Smooth muscle cell (in vitro differentiated cells): ENCODE data around the gene TMEM132D. TPM values are rescaled to one million over a fixed set of nuclear protein-coding genes. Genes with fewer than 3 reads are reported as not detected.

Experiments used
- DNase-seq: peaks from one replicate; lab custom pipeline; 2025; ENCODE audit not compliant: unreplicated experiment; lab: John Stamatoyannopoulos, UW
- H2AFZ ChIP-seq: fragments of 200-600 bp; sonication (generic); 2 replicates; pipeline ENCODE4 v1.6.0; 2016; ENCODE audit warnings: antibody characterized with exemption, low read depth, mild to moderate bottlenecking
- H3F3A ChIP-seq: fragments of 200-600 bp; sonication (generic); 2 replicates; pipeline ENCODE4 v1.6.0; 2017; ENCODE audit warnings: antibody characterized with exemption, low read depth
- H3K27ac ChIP-seq: fragments of 200-600 bp; sonication (generic); 2 replicates; pipeline ENCODE4 v1.5.1; 2016; ENCODE audit warnings: low read depth, mild to moderate bottlenecking
- H3K27me3 ChIP-seq: fragments of 200-600 bp; sonication (generic); 2 replicates; pipeline ENCODE4 v1.6.1; 2016; ENCODE audit warnings: low read depth, mild to moderate bottlenecking
- H3K36me3 ChIP-seq: fragments of 200-600 bp; sonication (generic); 2 replicates; pipeline ENCODE4 v1.5.1; 2016; ENCODE audit warnings: low read depth
- H3K4me1 ChIP-seq: fragments of 200-600 bp; sonication (generic); 2 replicates; pipeline ENCODE4 v1.5.1; 2016; ENCODE audit warnings: low read depth
- H3K4me2 ChIP-seq: fragments of 200-600 bp; sonication (generic); 2 replicates; pipeline ENCODE4 v1.6.0; 2016; ENCODE audit warnings: mild to moderate bottlenecking
- H3K4me3 ChIP-seq: fragments of 200-600 bp; sonication (generic); 2 replicates; pipeline ENCODE4 v1.5.1; 2016; ENCODE audit warnings: mild to moderate bottlenecking
- H3K79me2 ChIP-seq: fragments of 200-600 bp; sonication (generic); 2 replicates; pipeline ENCODE4 v1.6.0; 2016; ENCODE audit warnings: low read depth, mild to moderate bottlenecking
- H3K9ac ChIP-seq: fragments of 200-600 bp; sonication (generic); 2 replicates; pipeline ENCODE4 v1.6.0; 2016; ENCODE audit warnings: low read depth
- H3K9me3 ChIP-seq: fragments of 200-600 bp; sonication (generic); replicated peaks from 2 replicates; pipeline ENCODE4 v1.5.1; 2016; ENCODE audit warnings: low read depth
- H4K20me1 ChIP-seq: fragments of 200-600 bp; sonication (generic); 2 replicates; pipeline ENCODE4 v1.6.0; 2016; ENCODE audit warnings: low read depth
- WGBS: methylation state at CpG from one replicate; pipeline ENCODE4 v1.1.7; 2016; ENCODE audit warnings: low lambda C conversion rate; 5-methylcytosine and 5-hydroxymethylcytosine counted together
- polyA plus RNA-seq: library from polyadenylated mRNA; unstranded; fragments of >200 nt; fragmentation: Nextera tagmentation; extraction: Ambion mirVana; gene quantifications from 2 replicates; pipeline ENCODE4 v1.2.1, GENCODE V29; 2016
- total RNA-seq: library from RNA; depleted of rRNA; stranded (reverse); fragments of >200 nt; gene quantifications from 2 replicates; pipeline ENCODE4 v1.2.3, GENCODE V29; 2014
- TF ChIP-seq, protein P1 (sequence below): fragments of 200-600 bp; sonication (generic); IDR thresholded peaks from 2 replicates; pipeline ENCODE4 v1.5.1; 2017; ENCODE audit warnings: borderline replicate concordance, mild to moderate bottlenecking, antibody characterized with exemption; ENCODE audit not compliant: insufficient read depth, poor library complexity, severe bottlenecking

TMEM132D gene
- total and polyA plus RNA-seq, 2 experiments from 2014 or later = not detected

DNA sequence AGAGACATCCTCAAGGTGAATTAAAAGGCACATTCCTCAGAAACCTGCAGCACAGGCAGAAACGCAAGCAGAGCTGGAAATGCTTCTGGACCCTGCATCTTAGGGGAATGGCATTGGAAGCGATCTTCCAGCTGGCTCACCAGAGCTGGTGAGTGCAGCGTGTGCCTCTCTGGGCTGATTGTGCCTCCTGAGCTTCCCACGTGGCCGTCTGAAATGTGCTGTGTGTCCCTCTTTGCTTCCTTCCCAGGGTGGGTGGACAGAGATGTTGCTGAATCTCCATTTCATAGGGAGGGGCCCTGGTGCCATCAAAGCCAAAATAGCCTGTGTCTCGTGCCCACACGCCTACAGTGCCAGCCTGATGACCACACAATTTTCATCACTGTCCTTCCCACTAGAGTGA lies 34.3 kb upstream of the TMEM132D start:
- Histone ChIP-seq H3K27ac (no peak overlapping the region), H3K4me2 (no peak overlapping the region), H3K9me3 (no peaks in the 10 kb centered on the region), H2AFZ (no peak overlapping the region), H3K9ac (no peak overlapping the region), H3K4me1 (no peaks in the 10 kb centered on the region), H3K27me3 (no peaks in the 10 kb centered on the region), H3F3A (no peaks in the 10 kb centered on the region), H3K79me2 (no peaks in the 10 kb centered on the region), H3K36me3 (no peaks in the 10 kb centered on the region), H4K20me1 (no peaks in the 10 kb centered on the region), H3K4me3 (no peak overlapping the region)
- 77% methylated on average over 7 of the region's 7 CpGs for WGBS
- no peak for DNase-seq
- TF ChIP-seq, protein P1, sequence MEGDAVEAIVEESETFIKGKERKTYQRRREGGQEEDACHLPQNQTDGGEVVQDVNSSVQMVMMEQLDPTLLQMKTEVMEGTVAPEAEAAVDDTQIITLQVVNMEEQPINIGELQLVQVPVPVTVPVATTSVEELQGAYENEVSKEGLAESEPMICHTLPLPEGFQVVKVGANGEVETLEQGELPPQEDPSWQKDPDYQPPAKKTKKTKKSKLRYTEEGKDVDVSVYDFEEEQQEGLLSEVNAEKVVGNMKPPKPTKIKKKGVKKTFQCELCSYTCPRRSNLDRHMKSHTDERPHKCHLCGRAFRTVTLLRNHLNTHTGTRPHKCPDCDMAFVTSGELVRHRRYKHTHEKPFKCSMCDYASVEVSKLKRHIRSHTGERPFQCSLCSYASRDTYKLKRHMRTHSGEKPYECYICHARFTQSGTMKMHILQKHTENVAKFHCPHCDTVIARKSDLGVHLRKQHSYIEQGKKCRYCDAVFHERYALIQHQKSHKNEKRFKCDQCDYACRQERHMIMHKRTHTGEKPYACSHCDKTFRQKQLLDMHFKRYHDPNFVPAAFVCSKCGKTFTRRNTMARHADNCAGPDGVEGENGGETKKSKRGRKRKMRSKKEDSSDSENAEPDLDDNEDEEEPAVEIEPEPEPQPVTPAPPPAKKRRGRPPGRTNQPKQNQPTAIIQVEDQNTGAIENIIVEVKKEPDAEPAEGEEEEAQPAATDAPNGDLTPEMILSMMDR = no peak

DNA sequence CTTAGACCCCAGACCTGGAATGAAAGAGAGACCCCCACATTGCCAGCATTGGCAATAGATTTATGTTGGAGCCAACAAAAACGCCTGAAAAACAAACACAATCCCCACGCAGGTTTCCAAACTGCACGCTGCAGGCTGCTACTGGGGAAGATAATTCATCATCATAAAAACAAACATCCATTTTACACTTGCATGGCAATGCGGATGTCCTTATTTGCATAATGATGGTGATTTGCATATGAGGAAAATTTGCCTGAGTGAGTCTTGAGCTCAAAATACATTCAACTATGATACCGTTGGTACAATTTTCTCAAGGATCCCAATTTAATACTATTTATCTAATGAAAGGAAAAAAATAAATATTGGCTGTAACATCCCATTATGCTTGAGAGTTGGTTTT lies 33.6 kb upstream of the TMEM132D start:
- Histone ChIP-seq H3K27me3 (no peaks in the 10 kb centered on the region), H3F3A (no peaks in the 10 kb centered on the region), H4K20me1 (no peaks in the 10 kb centered on the region), H3K4me2 (no peak overlapping the region), H3K9me3 (no peaks in the 10 kb centered on the region), H3K27ac (no peak overlapping the region), H3K79me2 (no peaks in the 10 kb centered on the region), H3K9ac (no peak overlapping the region), H3K4me1 (no peaks in the 10 kb centered on the region), H3K36me3 (no peaks in the 10 kb centered on the region), H2AFZ (no peak overlapping the region), H3K4me3 (no peak overlapping the region)
- TF ChIP-seq, protein P1 = no peak
- no peak for DNase-seq
- WGBS = 79% methylated on average over 5 of the region's 5 CpGs

GRCh38 chr12:129928643-129929042 lies 24.8 kb upstream of the TMEM132D start:
- no peaks in the 10 kb centered on the region for H3K4me1 ChIP-seq
- H4K20me1 ChIP-seq = no peaks in the 10 kb centered on the region
- DNase-seq = no peak
- H3K9me3 ChIP-seq = no peaks in the 10 kb centered on the region
- TF ChIP-seq, protein P1 = no peak
- no peaks in the 10 kb centered on the region for H3K79me2 ChIP-seq
- no peaks in the 10 kb centered on the region for H3K27me3 ChIP-seq
- no peak overlapping the region for H3K27ac ChIP-seq
- H3K36me3 ChIP-seq = no peaks in the 10 kb centered on the region
- no peaks in the 10 kb centered on the region for H3F3A ChIP-seq
- H3K9ac ChIP-seq = no peak overlapping the region
- H2AFZ ChIP-seq = no peak overlapping the region
- H3K4me3 ChIP-seq = no peak overlapping the region
- no peak overlapping the region for H3K4me2 ChIP-seq
- 93% methylated on average over 4 of the region's 4 CpGs for WGBS

- no peak for DNase-seq
- Histone ChIP-seq H3K4me3 (no peak overlapping the region), H4K20me1 (no peaks in the 10 kb centered on the region), H3K27me3 (no peaks in the 10 kb centered on the region), H3K4me2 (no peak overlapping the region), H3K27ac (no peak overlapping the region), H3K79me2 (no peaks in the 10 kb centered on the region), H3K36me3 (no peaks in the 10 kb centered on the region), H3F3A (no peaks in the 10 kb centered on the region), H2AFZ (no peak overlapping the region), H3K9ac (no peak overlapping the region), H3K4me1 (no peaks in the 10 kb centered on the region), H3K9me3 (no peaks in the 10 kb centered on the region)
- TF ChIP-seq, protein P1 = no peak
- WGBS = 58% methylated on average over 10 of the region's 10 CpGs
These were observed 23.6 kb upstream of the TMEM132D start for GRCh38 chr12:129927316-129927900.
